HG03064 (cell line): ENCODE results near the gene TAB3.
"Not testable (repeated sequence)": the region's sequence is repeated elsewhere in the genome, so short reads cannot be mapped to it uniquely, and the experiment has no call there.

ENCODE experiments used
- ATAC-seq: cut with Tn5 transposase; IDR thresholded peaks from one replicate; pipeline ENCODE4 v1.9.1; 2021; ENCODE audit warnings: low read depth; ENCODE audit not compliant: unreplicated experiment

Gene TAB3

GRCh38 chrX:30821116-30821515 is 67.9 kb downstream of the TAB3 start:
- ATAC-seq = no peak

DNA sequence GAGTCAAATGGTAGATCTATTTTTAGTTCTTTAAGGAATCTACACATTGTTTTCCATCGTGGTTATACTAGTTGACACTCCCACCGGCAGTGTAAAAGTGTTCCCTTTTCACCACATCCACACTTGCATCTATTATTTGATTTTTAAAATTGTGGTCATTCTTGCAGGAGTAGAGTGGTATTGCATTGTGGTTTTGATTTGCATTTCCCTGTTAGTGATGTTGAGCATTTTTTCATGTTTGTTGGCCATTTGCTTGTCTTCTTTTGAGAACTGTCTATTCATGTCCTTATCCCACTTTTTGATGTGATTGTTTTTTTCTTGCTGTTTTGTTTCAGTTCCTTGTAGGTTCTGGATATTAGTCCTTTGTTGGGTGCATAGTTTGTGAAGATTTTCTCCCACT is 70.0 kb downstream of the TAB3 start:
- no peak for ATAC-seq

- no peak for ATAC-seq
Observed at GRCh38 chrX:30816079-30816478, 73.0 kb downstream of the TAB3 start.

DNA sequence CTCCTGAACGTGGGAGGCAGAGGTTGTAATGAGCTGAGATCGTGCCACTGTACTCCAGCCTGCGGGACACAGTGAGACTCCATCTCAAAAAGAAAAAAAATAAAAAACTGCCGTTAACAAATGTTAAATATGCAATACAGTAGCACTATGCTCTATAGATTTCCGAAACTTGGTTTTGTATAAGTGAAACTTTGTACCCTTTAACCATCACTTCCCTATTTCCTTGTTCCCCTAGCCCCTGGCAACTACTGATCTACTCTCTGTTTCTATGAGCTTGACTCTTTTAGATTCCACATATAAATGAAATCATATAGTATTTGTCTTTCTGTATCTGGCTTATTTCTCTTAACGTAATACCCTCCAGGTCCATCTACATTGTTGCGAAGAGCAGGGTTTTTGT is 74.1 kb downstream of the TAB3 start:
- no peak for ATAC-seq

DNA sequence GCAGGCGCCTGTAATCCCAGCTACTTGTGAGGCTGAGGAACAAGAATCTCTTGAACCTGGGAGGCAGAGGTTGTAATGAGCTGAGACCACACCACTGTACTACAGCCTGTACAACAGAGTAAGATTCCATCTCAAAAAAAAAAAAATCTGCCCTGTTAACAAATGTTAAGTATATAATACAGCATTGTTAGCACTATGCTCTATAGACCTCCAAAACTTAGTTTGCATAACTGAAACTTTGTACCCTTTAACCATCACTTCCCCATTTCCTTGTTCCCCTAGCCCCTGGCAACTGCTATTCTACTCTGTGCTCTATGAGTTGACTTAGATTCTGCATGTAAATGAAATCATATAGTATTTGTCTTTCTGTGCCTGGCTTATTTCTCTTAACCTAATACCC is 76.7 kb downstream of the TAB3 start:
- ATAC-seq = peak; percentile 87

DNA sequence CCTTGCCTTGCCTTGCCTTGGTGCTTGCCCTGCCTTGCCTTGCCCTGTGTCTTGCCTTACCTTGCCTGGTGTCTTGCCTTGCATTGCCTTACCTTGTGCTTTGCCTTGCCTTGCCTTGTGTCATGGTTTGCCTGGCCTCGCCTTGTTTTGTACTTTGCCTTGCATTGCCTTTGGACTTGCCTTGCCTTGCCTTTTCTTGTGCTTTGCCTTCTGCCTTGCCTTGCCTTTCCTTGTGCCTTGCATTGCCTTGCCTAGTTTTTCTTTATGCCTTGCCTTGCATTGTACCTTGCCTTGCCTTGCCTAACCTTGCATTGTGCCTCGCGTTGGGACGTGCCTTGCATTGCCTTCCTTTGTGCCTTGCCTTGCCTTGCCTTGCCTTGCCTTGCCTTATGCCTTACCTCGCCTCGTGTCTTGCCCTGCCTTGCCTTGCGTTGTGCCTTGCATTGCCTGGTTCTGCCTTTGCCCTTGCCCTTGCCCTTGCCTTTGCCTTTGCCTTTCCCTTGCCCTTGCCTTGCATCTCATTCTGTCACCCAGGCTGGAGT is 82.8 kb downstream of the TAB3 start:
- ATAC-seq = no peak

- ATAC-seq = no peak
Observed at GRCh38 chrX:30804462-30804861, 84.6 kb downstream of the TAB3 start.

DNA sequence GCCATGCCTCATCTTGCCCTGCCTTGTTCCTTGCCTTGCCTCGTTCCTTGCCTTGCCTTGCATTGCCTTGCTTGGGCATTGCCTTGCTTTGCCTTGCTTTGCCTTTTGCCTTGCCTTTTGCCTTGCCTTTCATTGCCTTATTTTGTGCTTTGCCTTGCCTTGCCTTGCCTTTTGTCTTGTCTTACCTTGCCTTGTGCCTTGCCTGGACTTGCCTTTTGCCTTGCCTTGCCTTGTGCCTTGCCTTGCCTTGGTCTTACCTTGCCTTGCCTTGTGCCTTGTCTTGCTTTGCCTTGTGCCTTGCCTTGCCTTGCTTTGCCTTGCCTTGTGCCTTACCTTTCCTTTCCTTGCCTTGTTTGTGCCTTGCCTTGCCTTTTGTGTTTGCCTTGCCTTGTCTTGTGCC is 88.2 kb downstream of the TAB3 start:
- ATAC-seq = no peak

GRCh38 chrX:30799327-30799726 is 89.7 kb downstream of the TAB3 start:
- ATAC-seq = no peak

- ATAC-seq = no peak
Observed at GRCh38 chrX:30798810-30799209, 90.2 kb downstream of the TAB3 start.

DNA sequence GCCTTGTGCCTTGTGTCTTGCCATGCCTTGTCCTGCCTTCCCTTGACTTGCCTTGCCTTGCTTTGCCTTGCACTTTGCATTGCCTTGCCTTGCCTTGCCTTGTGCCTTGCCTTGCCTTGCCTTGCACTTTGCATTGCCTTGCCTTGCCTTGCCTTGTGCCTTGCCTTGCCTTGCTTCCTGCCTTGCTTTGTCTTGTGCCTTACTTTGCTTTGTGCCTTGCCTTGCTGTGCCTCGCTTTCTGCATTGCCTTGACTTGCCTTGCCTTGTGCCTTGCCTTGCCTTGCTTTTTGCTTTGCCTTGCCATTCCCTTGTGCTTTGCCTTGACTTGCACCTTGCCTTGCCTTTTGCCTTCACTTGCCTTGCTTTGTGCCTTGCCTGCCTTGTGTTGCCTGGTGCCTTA is 91.8 kb downstream of the TAB3 start:
- ATAC-seq = not testable (repeated sequence)

- ATAC-seq = no peak
Observed at GRCh38 chrX:30795981-30796958, 92.8 kb downstream of the TAB3 start.

GRCh38 chrX:30794497-30794896 is 94.6 kb downstream of the TAB3 start:
- no peak for ATAC-seq

DNA sequence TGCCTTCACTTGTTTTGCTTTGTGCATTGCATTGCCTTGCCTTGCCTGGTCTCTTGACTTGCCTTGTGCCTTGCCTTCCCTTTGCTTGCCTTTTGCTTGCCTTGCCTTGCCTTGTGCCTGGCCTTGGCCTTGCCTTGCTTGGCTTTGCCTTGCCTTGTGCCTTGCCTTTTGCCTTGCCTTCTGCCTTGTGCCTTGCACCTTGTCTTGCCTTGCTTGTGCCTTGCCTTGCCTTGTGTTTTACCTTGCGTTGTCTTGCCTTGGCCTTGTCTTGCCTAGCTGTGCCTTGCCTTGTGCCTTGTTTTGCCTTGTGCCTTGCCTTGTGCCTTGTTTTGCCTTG is 95.3 kb downstream of the TAB3 start:
- ATAC-seq = no peak

- no peak for ATAC-seq
Observed at GRCh38 chrX:30793075-30793766, 95.8 kb downstream of the TAB3 start.

GRCh38 chrX:30791296-30792278 is 97.5 kb downstream of the TAB3 start:
- no peak for ATAC-seq

GRCh38 chrX:30787012-30787411 is 102.0 kb downstream of the TAB3 start:
- no peak for ATAC-seq

- no peak for ATAC-seq
Observed at GRCh38 chrX:30786374-30786773, 102.7 kb downstream of the TAB3 start.

DNA sequence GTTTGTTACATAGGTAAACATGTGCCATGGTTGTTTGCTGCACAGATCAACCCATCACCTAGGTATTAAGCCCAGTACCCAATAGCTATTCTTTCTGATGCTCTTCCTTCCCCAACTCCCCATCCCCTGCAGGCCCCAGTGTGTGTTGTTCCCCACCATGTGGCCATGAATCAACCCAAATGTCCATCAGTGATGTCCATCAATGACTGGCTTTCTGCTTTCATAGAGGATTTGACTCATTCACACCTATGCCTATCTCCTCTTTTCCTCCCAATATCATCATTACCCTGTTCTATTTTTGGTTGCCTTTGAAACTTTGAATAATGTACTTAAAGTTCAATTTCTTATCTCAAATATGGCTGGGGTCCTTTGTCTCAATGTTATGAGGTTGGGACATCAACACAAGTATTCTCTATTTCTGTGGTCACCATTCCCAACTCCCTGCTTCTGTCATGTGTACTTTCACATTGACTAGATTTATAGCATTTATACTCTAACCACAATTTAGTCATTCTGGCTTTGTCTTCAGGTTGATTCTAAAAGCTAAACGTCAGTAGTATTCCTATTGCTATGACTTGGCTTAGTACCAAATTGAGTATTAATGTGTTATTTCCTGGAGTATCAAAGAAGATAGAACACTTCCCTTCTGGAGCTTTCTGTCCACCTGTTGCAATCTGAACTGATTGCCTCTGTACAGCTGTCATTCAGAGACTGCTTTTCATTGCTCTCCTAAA is 107.2 kb downstream of the TAB3 start:
- no peak for ATAC-seq
